GM21515 (cell line): ENCODE measurements around the gene SIGLEC9.
A peak's percentile ranks its signal among the peaks of the same experiment; 100 is the strongest.

Source experiments
- ATAC-seq: cut with Tn5 transposase; IDR thresholded peaks from one replicate; pipeline ENCODE4 v1.9.1; 2021; ENCODE audit not compliant: unreplicated experiment

The SIGLEC9 gene

DNA sequence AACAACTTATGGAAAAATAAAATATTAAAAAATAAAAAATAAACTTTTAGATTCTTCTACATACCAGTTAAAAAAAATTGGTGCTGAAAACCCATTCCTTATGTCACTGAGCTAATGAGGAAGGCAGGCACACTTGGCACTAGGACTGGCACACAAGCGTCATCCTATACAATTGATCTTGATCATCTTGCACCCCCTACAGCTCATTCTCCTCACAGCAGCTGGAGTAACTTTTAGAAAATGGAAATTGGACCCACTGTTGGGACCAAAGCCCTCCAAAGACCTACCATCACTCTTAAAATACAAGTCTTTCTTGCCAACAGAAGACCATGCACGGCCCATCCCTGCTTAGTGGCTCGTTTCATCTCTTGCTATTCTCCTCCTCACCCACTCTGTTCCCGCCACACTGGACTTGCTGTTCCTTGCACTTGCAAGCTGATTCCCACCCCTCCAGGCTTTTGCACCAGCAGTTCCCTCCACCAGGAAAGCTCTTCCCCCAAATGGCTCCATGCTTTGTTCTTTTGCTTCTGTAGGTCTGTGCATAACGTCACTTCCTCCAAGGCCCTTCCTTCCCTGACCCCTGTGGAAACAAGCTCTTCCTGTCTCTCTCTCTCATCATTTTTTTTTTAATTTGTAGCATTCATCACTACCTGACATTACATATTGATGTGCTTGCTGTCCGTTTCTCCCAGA lies 28.1 kb upstream of the SIGLEC9 start:
- no peak for ATAC-seq

DNA sequence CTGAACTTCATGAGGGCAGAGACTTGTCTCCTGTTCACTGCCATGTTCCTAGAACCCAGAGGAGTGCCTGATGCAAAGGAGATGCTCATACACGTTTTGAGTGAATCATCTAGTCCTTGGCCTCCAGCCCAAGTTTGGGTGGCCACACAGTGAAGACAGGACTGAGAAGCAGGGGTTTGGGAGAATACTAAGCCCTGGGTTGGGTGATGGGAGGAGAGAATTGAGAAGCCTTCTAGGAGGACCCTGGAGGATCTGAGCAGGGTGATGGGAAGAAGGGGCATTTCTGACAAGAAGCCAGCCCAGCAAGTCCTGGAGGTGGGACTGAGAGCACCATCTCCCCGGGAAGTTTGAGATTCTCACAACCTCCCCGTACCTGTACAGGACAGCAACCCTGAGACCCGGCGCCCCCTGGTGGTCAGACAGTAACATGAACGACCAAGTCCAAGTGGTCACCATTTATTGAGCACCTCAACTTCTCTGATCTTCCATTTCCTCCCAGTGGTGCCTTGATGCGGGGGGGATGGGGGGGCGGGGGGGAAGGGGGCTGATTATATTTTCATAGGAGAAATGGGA lies 27.5 kb upstream of the SIGLEC9 start:
- no peak for ATAC-seq

DNA sequence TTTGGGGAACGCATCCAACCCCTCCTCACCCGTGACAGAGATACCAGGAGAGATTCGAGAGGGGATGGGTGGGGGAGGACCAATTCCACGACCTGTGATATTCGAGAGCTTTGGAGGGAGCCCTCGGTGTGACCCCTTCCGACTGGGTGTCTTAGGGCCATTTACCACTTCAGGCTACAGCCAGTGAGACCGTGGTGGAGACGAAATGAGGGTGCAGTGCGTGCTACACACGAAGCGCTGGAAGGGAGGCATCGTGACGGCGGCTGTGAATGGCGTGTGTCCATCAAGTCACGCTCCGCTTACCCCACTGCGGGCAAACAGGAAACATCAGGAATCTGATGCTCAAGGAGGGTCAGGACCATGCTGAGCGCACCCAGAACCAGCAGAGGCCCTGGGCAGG lies 26.9 kb upstream of the SIGLEC9 start:
- ATAC-seq: no peak

DNA sequence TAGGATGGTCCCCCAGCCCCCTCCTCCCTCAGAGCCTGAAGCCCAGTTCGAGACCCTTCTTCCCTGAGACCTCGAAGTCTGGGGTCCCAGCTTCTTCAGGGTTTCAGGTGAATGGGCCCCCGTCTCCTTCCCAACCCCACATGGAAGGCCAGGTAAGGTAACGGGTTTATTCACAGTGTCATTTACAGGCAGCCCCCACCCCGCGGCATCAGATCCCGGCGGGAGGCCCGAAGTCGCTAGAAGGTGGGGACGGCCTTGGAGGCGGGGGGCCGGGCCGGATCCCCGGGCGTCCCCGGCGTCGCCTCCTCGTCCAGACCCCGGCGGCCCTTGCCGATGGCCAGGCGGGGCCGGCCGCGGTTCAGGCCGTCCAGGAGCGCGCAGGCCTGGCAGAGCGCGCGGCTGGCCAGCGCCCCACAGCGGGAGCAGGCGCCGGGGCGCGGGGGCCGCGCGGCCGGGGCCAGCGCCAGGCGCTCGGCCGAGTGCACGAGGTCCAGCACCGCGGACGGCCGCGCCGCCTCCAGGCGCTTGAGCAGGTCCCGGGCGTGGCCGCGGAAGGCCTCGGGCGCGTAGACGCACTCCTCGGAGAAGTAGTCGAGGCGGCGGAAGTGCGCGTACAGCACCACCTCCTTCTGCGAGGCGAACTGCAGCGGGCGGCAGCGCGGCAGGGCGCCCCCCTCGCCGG lies 26.2 kb upstream of the SIGLEC9 start:
- ATAC-seq: no peak

DNA sequence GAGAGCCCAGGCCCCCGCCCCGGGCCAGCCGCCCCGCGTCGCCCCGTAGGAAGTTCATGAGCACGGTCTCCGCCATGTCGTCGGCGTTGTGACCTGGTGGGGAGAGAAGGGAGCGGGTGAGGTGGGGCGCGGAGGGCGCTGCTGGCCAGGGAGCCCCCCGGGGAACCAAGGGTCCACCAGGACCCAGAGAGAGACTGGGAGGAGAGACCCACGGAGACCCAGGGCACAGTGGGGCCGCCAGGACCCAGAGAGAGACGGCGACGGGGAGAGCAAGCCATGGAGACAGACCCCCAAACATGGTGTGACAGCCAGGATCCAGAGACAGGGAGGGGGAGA lies 25.7 kb upstream of the SIGLEC9 start:
- no peak for ATAC-seq

DNA sequence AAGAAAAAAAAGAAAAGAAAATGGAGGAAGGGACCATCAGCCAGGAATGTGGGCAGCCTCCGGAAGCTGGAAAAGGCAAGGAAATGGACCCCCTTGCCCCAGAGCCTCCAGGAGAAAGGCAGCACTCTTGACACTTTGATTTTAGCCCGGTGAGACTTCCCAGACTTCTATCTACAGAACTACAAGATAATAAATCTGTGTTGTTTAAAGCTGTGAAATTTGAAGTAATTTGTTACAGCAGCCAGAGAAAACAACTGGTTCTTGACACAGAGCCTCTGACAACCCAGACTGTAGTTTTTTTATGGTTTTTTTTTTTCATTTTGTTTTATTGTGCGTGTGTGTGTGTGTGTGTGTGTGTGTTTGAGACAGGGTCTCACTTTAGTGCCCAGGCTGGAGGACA lies 24.1 kb upstream of the SIGLEC9 start:
- no peak for ATAC-seq

DNA sequence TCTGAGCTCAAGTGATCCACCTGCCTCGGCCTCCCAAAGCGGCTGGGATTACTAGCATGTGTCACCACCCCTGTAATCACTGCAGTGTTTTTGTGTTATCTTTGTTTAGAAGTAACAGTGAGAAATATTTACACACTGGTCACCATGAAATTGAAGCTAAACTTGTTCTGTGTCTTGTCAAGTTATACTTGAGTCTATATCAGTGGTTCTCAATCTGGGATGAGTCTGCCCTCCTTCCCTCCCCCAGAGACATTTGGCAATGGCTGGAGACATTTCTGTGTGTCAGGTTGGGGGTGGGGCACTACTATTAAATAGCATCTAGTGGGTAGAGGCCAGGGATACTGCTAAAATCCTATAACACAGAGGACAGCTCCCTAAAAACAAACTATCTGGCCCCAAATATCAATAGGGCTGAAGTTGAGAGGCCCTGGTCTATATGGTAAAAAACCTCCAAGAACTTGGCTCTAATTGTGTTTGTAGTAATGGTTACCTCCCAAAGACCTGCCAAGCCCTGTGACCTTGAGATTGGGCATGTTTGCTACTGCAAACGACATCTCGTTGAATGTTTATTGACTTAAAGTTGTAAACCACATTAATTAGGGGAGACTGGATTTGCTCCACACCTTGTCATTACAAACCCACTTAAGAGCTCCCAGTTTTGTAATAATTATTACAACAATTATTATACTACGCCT lies 23.4 kb upstream of the SIGLEC9 start:
- ATAC-seq: no peak

DNA sequence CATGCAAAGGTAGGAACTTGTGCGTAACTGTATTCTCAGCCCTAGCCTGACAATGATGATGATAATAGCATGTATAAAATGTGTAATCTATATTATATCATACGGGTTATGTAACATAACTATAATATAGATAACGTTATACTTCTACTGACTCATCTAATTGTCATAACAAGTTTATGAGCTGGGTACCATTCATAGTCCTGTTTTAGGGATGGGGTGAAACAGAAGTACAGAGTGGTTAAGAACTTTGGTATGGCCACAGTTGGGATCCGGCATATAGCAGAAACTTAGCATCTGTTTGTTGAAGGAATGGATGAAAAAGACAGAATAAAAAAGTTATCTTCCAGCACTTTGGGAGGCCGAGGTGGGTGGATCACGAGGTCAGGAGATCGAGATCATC lies 21.7 kb upstream of the SIGLEC9 start:
- no peak for ATAC-seq

DNA sequence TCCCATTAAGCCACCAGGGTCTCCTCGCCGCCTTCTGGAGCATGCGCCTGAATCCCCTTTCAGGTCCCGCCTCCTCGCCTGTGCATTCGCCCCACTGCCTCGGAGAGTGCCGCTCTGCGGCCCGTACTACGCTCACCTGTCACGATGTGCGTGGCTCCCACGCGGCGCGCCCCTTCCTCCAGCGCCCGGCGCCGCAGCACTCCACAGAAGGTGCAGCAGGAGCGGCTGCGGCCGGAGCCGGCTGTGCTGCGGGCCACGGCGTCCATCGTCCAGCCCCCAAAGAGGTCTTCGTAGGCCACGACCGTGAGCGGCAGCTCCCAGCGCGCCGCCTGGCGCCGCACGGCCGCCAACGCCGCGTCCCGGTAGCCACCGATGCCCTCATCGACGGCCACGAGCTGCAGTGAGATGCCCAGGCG lies 20.8 kb upstream of the SIGLEC9 start:
- ATAC-seq: no peak

DNA sequence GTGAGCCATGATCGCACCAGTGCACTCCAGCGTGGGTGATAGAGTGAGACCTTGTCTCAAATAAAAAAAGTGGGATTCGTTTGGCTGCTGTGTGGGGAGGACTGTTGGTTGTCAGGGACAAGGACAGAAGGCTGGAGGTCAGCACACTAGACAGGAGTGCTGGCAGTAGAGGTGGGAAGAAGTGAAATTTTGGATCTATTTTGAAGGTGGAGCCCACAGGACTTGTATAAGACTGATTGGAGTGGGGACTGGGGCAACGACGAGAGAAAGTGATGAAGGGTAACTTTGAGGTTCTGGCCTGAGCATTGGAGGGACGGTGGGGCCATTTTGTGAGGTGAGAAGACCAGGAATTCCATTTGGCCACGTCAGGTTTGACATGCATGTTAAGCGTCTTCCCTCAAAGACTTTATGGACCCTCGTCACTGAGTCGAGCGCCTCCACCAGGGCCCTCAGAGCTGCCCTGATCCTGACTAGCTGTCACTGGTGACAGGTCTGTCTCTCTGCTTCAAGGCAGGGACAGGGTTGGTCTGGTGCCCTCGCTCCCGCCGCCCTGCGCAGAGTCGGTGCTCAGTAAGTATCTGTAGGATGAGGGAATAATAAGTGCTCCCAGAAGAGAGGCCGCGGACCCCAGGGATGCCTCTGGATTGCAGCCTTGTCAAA lies 17.2 kb upstream of the SIGLEC9 start:
- ATAC-seq: no peak

DNA sequence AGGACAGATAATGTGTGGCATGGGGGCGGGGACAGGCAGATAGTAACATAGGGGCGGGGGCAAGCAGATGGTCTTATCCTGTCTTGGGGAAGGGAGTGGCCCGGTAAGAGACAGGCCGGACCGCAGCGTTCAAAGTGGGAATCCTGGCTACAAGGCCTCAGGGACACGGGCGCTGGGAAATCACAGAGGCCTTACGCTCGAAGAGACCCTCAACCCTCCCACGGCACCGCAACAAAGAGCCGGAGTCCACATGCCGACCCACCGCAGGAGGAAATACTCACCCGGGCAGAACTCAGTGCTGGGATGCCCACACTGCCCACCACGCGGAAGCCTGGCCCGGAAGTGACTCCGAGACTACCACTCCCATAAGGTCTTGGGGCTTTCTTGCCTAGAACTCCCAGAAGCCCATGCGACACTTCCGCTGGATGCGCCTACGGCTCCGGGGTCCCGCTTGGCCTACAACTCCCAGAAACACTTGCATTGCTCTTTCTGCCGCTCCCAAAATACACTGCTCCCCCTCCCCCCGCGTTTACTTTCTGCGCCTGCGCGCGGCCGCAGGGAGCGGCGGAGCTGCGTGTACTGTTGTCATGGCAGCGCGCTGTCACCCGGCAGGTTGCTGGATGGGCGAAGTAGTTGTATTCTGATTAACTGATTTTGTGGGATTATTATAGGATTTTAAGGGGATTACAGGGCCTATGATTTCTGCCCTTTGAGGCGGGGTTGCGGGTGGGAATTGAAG lies 16.5 kb upstream of the SIGLEC9 start, which contains the start of gene CTU1:
TSS of gene CTU1 (minus strand) at position 344 of the 739 bp plus-strand sequence. CDS start 3,840 bp downstream, outside the sequence.
- ATAC-seq: peak; percentile 87

DNA sequence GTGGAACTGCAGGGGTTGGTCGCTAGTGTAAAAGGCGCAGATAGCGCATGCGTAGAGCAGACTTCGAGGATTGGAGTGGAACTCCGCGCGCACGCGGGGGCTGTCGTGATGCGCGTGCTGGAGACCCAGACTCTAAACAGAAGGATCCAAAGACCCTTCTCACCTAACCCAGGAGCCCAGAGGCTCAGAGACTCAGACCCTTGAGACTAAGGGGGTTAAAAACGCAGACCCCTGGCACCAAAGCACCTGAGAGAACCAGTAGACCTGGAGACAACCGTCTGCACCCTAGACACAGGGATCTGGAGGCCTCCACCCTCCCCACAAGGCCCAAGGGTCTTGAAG lies 15.9 kb upstream of the SIGLEC9 start:
- ATAC-seq: peak; percentile 38

DNA sequence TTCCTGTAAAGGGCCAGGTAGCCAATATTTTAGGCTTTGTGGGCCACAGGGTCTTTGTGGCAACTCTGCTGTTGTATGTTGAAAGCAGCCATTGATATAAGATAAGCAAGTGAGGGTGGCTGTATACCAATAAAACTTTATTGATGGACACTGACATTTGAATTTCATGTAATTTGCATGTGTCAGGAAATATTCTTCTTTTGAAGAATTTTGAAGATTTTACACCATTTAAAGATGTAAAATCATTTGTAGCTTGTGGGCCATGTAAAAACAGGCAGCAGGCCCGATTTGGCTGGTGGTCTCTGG lies 14.1 kb upstream of the SIGLEC9 start:
- ATAC-seq: no peak

DNA sequence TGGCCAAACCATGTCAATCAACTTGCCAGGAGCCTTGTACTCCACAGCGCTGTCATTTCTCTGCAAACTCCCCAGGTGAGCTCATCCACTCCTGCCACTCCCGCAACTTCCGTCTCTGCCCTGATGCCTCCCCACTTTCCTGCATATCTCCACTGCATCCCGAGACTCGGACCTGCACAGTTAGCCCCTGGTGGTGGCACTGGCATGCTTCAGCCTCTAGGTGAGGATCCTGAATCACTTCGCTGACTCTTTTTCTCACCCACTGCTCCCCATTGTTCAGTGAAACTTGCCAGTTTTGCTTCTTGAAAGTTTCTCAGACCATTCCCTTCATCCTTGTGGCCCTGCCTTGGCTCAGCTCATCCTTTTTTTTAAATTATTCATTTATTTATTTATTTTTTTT lies 13.1 kb upstream of the SIGLEC9 start:
- ATAC-seq: no peak

DNA sequence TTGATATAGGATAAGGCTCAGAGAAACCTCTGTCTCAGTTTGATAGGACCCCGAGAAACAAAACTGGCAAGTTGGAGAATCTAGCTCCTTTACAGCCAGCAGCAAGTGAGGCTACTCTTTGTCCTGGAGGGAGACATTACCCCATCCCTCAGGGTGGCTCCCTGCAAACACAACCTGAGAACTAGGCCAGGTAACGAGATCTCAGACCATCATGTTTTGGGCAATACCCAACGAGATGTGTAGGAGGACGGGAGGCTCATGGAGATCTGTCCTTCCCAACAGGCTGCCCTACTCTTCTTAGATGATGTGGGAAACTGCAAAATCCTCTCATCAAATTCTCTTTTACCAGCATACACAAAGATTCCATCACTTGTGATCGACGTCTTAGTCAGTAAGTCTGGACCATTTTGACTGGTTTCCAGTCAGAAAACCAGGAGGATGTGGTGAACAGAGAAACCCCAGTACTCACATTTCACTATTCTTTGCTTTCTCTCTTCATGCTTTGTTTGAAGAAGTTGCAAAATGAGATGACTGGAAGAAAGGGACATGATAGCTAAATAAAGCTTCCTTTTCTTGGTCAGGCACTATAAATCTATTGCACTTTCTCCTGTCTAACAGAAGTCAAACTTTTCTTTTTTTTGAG lies 10.5 kb upstream of the SIGLEC9 start:
- ATAC-seq: no peak

DNA sequence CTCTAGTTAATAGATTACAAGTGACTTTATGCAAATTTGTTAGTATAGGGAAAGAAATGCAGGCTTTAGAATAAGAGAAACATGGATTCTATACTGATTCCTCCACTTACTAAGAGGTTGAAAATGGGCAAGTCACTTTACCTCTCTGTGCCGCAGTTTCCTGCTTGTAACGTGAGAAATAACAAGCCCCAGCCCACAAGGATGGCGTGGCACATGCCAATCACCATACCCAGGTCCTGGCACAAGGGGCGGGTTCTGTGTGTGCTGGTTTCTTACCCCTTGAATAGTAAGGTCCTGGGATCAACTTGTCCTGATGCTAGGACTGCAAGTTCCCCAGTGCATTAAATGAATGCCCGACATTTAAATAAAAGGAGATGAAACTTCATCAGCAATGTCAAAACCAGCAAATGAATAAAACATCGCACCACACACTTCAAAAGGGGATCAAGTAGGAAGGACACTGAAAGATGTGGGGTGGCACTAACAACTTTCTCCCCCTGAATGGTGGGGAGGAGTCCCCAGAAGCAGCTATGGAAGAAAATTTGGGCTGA lies 7.9 kb upstream of the SIGLEC9 start:
- ATAC-seq: no peak

DNA sequence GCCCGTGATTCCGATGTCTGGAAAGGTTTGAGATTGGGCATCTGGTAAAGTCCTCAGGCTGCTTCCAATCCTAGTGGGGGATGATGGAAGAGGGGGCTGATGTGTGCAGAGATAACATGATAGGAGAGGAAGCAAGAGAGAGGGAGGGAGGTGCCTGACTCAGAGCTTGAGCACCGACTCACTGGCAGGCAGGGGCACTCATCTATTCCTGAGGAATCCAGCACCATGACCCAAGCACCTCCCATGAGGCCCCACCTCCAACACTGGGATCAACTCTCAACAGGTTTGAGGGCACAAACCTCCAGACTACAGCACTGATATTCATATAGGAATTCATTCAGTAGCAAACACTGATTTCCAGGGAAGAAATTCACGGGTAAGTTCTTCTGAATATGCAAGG lies 5.6 kb upstream of the SIGLEC9 start:
- ATAC-seq: no peak

DNA sequence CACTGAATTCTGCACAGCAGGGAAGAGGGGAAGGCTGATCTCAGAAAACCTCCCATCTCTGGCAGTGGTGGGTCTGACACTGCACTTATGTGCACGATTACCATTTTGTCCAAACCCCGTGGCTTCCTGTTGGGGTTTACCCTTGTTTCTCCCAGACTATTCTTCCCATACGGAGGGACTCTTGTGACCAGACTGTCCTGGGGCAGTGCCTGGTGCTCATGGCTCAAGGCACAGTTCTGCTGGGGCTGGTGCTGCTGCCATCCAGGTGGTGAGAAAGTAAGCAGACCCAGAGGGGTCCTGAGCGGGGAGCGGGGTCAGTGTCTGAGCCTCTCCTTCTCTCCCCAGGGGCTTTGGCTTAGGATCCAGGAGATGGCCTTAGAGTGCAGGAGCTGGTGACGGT lies 5.1 kb upstream of the SIGLEC9 start:
- ATAC-seq: no peak

DNA sequence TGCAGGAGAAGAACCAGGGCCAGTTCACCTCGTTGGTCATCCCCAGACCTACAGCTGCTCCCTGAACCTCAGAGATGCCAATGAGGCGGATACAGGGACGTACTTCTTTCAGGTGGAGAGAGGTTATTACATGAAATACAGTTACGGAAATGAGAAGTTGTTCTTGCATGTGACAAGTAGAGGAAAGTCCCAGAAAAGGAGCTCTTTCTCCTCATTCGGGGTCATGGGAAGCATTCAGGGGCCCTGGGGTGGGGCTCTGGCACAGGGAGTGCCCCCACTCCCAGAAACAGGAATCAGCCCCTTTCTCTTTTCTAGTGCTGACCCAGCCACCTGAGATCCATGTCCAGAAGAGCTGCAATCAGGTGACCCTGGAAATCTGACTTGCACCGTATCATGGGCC lies 4.5 kb upstream of the SIGLEC9 start:
- no peak for ATAC-seq

DNA sequence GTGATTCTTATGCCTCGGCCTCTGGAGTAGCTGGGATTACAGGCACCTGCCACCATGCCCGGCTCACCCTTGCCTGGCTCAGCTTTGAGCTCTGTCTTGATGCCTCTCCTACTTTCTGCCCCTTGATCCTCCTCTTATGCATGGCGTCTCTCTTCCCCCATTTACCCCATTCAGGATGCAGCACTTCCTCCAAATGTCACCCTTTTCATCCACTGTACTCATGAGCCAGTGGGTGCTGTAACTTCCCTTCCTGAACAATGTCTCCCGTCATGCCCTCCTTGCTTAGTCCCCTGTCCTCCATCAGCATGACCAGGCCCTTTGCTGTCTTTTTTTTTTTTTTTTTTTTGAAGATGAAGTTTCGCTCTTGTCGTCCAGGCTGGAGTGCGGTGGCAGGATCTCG lies 3.4 kb upstream of the SIGLEC9 start:
- no peak for ATAC-seq
